ENCODE data around the gene BEX5.

GRCh38 chrX:102155806-102156179 lies at the start of gene BEX5:
- TF ChIP-seq C11orf30 (IDR thresholded peaks at IDR 0.05; ENCODE audit: low read depth) (no peak), EZH2 (IDR thresholded peaks at IDR 0.05; ENCODE audit: borderline replicate concordance, low read depth, low read length) (no peak), PHF21A (IDR thresholded peaks at IDR 0.05; ENCODE audit: borderline replicate concordance, low read depth) (no peak), PREB (CRISPR knock-in tag; IDR thresholded peaks at IDR 0.05) (no peak), EGR1 (conservative IDR thresholded peaks at IDR 0.05) (no peak), FOXK2 (conservative IDR thresholded peaks at IDR 0.05 in 1 of 2, IDR thresholded peaks at IDR 0.05 in 1 of 2; ENCODE audit: low read depth in 2 of 2) (no peak)
- TF ChIP-seq, protein P1, sequence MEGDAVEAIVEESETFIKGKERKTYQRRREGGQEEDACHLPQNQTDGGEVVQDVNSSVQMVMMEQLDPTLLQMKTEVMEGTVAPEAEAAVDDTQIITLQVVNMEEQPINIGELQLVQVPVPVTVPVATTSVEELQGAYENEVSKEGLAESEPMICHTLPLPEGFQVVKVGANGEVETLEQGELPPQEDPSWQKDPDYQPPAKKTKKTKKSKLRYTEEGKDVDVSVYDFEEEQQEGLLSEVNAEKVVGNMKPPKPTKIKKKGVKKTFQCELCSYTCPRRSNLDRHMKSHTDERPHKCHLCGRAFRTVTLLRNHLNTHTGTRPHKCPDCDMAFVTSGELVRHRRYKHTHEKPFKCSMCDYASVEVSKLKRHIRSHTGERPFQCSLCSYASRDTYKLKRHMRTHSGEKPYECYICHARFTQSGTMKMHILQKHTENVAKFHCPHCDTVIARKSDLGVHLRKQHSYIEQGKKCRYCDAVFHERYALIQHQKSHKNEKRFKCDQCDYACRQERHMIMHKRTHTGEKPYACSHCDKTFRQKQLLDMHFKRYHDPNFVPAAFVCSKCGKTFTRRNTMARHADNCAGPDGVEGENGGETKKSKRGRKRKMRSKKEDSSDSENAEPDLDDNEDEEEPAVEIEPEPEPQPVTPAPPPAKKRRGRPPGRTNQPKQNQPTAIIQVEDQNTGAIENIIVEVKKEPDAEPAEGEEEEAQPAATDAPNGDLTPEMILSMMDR (IDR thresholded peaks at IDR 0.05 in 2 of 3, conservative IDR thresholded peaks at IDR 0.05 in 1 of 3; ENCODE audit: insufficient read depth in 2 of 3, low read depth in 1 of 3, low read length in 3 of 3): no peak

Measured in K562 (cell line).